NCI-H2029 (cell line): ENCODE data around the gene FGFR4.
A peak's percentile ranks its signal among the peaks of the same experiment; 100 is the strongest.

Experiments
- DNase-seq: peaks from one replicate; lab custom pipeline; 2025; lab: John Stamatoyannopoulos, UW

FGFR4 gene

DNA sequence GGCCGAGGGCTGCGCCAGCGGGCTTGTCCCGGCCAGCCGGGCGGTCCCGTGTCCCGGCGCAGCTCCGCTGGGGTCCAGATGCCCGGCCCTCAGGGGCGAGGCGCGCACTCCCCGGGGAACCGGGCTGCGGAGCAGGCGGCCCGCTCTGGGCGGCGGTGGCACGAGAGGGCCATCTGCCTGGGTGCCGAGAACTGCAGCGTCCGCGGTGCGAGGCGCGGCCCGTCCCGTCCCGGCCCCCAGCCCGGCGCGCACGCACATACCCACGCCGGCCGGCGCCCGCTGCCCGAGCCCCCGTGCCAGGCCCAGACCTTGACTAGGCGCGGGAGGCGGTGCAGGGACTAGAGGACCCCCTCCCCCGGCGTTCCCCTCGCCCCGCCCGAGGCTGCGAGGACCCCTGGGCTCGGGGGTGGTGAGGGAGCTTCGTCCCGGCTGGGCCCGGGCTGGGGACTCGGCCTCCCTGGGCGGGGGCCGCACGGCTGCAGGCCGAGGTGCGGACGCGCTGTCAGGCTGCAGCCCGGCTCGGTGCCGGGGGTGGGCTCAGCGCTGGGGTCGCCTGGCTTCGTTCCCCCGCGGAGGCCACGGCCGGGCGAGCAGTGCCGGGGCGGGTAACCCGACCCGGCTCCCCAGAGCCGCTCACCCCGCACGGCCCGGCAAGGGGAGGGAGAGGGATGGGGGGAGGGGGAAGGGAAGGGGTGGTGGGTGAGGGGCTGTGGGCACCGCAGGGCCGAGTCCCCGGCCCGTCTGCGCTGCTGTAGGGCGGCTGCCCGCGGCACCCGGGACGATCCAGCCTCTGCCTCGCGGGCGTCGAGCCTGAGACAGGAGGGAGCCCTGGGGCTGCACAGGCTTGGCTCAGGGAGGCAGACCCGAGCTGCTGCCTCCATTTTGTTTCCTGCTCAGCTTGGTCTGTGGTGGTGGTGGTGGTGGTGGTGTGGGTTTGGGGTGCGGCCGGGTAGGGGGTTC, 45.7 kb downstream of the FGFR4 start:
- no peak for DNase-seq

DNA sequence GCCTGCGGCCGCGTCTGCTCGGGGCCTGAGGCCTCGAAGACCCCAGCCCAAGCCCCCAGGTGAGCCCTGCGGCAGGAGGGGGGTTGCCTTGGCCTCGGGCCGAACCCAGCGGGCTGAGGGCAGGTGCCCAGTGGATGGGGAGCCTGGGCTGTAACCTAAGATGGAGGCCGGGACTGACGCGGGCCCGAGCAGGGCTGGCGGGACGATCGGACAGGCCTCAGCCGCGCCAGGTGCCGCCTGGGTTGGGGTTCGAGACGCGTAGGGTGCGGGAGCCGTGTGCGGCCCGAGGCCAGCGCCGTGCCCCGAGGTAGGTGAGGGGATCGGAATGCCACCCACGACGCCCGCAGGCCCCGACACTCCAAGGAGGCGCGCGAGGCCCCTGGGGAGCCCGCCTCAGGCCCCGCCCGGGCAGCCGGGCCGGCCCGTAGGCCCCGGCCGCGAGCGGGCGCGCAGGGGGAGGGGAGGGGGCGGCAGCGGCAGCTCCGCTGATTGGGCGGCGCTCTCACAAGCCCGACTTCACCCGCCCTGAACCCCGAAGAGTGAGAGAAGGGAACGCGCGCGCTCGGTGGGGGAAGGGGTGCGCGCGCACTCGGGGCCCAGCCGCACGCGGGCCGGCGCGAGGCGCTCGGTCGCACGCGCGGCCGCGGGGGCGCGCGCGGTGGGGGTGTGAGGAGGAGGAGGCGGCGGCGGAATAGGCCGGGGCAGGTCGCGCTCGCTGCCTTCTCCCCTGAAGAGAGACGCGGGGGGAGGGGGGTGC, 46.6 kb downstream of the FGFR4 start, which contains the start of gene NSD1:
NSD1 (plus strand) TSS at position 678 of the 757 bp plus-strand sequence. CDS start 1,331 bp downstream, outside the sequence.
- peak; percentile 68 for DNase-seq

DNA sequence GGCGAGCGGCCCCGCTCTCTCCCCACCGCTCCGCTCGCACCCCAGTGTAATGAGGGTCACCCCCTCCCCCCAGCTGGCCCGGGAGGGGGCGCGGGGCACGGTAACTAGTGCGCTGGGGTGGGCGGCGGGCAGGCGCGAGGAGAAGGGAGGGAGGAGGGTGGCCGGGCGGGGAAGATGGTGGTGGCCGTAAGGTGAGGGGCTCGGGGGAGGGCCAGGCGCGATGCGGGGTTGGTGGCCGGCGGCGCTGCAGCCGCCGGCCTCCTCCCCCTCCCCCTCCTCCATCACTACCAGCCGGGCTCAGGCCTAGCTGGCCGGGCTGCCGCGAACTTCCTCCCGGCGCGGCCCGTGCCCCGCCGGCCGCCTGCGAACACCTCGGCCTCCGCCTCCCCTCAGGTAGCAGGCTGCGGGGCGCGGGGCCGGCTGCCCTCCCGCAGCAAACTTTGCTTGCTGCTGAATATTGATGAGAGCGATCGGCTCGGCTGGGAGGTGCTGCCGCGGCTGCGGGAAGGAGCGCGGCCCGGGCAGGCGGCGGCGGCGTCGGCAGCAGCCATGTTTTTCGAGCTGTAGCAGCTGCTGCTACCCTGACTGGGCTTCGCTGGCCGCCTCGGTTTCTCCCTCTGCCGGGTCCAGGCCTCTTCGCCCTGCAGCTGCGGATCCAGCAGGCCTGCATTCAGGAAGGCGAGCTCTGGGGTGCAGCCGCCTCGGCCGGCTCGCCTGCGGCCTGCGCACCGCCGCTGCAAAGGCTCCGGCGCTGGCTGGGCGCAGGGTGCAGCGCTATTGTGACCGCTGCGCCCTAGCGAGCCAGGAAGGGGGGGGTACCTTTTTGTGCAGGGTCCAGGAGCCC, 47.4 kb downstream of the FGFR4 start:
- no peak for DNase-seq

DNA sequence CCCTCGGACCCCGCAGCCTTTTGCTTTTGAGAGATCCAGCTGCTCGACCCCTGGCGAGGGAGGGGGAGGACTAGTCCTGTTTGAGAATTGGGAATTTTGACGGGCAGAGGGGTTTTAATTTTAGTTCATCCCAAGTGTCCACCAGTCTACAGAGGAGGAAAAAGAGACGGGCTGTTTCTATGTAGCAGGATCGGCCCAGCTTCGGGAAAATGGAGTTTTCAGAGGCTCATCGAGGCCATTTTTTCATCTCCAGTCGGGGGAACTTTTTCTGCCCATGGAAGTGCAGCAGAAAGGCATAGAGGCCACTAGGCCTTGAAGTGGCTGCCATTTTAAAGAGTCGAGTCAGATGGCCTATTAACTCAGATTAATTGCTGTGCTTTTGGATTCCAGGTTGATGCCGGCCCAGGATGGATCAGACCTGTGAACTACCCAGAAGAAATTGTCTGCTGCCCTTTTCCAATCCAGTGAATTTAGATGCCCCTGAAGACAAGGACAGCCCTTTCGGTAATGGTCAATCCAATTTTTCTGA, 48.0 kb downstream of the FGFR4 start:
- DNase-seq: no peak

DNA sequence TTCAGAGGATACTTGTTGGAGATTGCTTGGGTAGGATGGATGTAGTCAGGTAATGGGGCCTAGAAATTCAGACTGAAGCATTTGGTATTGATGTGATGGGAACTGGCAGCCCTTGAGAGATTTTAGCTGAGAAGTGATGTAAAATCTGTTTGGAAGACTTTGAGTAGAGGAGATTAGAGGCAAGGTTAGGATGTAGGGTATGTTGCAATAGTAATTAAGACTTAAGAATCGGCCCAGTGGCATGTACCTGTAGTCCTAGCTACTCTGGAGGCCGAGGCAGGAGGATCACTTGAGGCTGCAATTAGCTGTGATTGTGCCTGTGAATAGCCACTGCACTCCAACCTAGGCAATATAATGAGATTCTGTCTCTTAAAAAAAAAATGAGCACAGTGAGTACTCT, 53.6 kb downstream of the FGFR4 start:
- DNase-seq: no peak

DNA sequence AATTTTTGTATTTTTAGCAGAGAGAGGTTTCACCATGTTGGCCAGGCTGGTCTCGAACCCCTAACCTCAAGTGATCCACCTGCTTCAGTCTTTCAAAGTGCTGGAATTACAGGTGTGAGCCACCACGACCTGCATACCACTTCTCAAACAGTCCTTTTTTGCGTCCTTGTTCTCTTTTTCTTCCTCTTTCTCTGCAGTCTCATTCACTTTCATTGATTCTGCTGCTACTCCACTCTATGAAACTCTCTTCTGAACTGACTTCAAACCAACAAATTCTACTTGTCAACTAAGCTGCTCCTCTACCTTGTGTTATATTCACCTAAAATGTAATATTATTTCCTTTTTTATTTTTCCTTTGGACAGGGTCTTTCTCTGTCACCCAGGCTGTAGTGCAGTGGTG, 54.8 kb downstream of the FGFR4 start:
- DNase-seq: no peak

DNA sequence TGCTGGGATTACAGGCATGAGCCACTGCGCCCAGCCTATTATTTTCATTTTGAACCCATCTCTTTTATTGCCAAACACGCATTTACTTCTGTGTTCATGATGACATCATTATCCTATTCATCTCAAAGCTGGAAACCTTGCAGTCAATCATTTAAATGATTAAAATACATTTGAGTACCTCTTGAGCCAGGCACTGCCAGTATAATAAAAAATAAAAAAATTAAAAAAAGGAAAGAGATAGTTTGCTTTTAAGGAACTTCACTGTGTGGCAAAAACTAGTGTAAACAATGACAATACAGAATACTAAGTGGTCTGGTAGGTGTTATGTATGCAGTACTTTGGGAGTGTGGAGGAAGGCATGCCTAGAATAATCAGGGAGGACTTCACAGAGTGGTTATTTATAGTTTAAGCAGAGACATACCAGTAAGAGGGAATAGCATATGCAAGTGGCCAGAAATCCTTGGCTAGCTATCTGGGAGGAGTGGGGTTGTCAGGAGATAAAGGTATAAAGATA, 55.4 kb downstream of the FGFR4 start:
- peak; percentile 42 for DNase-seq

DNA sequence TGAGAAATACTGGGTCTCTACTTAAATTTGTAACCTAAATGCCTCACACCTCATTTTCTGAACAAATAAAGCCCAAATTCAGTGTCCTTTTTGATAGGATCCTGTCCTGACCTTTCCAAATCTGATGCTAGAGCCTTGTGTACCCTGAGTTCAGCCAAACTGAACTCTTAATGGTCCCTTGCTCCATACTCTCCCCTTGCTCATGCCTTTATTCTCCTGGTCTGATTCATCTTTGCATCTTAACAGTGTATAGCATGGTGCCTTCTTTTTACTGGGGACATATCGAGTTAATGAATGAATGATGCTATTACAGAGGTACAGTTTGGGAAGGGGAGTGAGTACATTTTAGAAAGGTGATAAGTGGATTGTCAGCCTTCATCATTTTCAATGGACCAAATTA, 56.1 kb downstream of the FGFR4 start:
- no peak for DNase-seq

DNA sequence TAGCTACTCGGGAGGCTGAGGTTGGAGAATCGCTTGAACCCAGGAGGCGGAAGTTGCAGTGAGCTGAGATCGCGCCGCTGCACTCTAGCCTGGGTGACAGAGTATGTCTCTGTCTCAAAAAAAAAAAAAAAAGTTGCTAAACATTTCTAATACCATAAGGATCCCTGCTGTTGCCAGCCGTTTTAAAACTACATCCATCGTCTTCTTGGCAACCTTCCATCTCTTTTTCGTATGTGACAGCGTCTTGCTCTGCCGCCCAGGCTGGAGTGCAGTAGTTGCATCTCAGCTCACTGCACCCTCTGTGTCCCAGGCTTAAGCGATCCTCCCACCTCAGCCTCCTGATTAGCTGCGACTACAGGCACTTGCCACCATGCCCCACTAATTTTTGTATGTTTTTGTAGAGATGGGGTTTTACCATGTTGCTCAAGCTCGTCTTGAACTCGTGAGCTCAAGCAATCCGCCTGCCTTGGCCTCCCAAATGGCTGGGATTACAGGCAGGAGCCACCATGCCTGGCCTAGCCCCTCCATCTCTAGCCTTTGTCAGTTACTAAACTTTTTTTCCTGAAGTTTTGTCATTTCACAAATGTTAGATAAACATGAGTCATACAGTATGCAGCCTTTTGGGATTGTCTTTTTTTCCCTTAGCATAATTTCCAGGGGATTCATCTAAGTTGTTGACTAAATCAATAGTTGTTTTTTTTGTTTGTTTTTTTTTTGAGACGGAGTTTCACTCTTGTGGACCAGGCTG, 60.4 kb downstream of the FGFR4 start:
- DNase-seq: no peak
